Measurements from ENCODE around the gene SLC22A12.

DNA sequence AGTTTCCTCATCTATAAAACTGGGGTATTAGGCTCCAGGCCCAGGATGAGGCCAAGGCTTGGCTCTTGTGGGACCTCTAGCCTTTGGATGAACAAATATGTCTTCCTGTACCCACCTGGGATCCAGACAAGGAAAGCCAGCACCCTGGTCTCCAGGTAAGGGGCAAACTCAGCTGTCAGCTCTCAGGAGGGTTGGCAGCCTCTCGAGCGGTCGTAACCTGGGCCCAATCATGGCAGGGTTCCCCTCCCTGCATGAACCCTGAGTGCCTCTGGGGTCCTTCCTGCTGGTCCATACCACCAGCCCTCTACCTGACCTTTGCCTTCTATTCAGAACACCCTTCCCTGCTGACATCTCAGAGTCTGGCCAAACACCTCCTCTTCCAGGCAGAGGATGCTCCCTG is 19.6 kb downstream of the SLC22A12 start:
- TF ChIP-seq TAF1 (IDR thresholded peaks at IDR 0.05; ENCODE audit: low read depth) (no peak), CEBPB (IDR thresholded peaks at IDR 0.05) (no peak), CREB1 (IDR thresholded peaks at IDR 0.05; ENCODE audit: low read depth) (no peak), RAD21 (IDR thresholded peaks at IDR 0.05; ENCODE audit: low read depth) (no peak), EP300 (IDR thresholded peaks at IDR 0.05; ENCODE audit: borderline replicate concordance) (no peak), NFIC (IDR thresholded peaks at IDR 0.05) (no peak)
- TF ChIP-seq, protein P1, sequence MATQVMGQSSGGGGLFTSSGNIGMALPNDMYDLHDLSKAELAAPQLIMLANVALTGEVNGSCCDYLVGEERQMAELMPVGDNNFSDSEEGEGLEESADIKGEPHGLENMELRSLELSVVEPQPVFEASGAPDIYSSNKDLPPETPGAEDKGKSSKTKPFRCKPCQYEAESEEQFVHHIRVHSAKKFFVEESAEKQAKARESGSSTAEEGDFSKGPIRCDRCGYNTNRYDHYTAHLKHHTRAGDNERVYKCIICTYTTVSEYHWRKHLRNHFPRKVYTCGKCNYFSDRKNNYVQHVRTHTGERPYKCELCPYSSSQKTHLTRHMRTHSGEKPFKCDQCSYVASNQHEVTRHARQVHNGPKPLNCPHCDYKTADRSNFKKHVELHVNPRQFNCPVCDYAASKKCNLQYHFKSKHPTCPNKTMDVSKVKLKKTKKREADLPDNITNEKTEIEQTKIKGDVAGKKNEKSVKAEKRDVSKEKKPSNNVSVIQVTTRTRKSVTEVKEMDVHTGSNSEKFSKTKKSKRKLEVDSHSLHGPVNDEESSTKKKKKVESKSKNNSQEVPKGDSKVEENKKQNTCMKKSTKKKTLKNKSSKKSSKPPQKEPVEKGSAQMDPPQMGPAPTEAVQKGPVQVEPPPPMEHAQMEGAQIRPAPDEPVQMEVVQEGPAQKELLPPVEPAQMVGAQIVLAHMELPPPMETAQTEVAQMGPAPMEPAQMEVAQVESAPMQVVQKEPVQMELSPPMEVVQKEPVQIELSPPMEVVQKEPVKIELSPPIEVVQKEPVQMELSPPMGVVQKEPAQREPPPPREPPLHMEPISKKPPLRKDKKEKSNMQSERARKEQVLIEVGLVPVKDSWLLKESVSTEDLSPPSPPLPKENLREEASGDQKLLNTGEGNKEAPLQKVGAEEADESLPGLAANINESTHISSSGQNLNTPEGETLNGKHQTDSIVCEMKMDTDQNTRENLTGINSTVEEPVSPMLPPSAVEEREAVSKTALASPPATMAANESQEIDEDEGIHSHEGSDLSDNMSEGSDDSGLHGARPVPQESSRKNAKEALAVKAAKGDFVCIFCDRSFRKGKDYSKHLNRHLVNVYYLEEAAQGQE (IDR thresholded peaks at IDR 0.05; ENCODE audit: low read depth), result no peak
- TF ChIP-seq, protein P2, sequence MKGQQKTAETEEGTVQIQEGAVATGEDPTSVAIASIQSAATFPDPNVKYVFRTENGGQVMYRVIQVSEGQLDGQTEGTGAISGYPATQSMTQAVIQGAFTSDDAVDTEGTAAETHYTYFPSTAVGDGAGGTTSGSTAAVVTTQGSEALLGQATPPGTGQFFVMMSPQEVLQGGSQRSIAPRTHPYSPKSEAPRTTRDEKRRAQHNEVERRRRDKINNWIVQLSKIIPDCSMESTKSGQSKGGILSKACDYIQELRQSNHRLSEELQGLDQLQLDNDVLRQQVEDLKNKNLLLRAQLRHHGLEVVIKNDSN (IDR thresholded peaks at IDR 0.05), result no peak
- TF ChIP-seq, protein P3, sequence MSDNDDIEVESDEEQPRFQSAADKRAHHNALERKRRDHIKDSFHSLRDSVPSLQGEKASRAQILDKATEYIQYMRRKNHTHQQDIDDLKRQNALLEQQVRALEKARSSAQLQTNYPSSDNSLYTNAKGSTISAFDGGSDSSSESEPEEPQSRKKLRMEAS (IDR thresholded peaks at IDR 0.05), result no peak
